ENCODE measurements around the gene IL10RB. TPM values are rescaled to one million over a fixed set of nuclear protein-coding genes. Genes with fewer than 3 reads are reported as not detected.

The IL10RB gene
- total RNA-seq, 4 donors from 2014 or later, result 16.9 to 31.0 (median 20.6) TPM

DNA sequence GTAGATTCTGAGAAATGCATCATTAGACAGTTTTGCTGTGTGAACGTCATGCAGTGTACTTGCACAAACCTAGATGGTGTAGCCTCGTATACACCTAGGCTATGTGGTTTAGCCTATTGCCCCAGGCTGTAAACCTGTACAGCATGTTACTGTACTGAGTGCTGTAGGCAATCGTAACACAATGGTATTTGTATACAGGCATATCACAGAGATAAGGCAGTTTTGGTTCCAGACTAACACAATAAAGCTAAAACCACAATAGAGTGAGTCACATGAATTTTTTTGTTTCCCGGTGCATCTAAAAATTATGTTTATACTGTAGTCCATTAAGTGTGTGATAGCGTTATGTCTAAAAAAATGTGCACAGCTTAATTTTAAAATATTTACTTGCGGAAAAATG lies 6.9 kb downstream of the IL10RB start:
- Histone ChIP-seq H3K9me3 (no peaks in the 10 kb centered on the region), H3K4me3 (no peak overlapping the region), H3K36me3 (peaks cover 6 to 89% (median 36%) of the 10 kb centered on the region in 4 donors), H3K4me1 (peaks cover 0 to 1% (median under 1%) of the 10 kb centered on the region in 4 donors), H3K27me3 (no peaks in the 10 kb centered on the region), H3K27ac (replicated peaks in 1 of 4) (no peak overlapping the region)
- DNase-seq (ENCODE audit: extremely low spot score), result no peak
- TF ChIP-seq EP300 (IDR thresholded peaks at IDR 0.05), result no peak
- TF ChIP-seq POLR2AphosphoS5 (IDR thresholded peaks at IDR 0.05), result no peak
- no peak for TF ChIP-seq POLR2A (IDR thresholded peaks at IDR 0.05; ENCODE audit: low read depth)
- no peak for TF ChIP-seq CTCF (IDR thresholded peaks at IDR 0.05)
- intact Hi-C loops (cut with DNase I), result no loop called here
- WGBS, result 96% methylated on average over 6 of the region's 6 CpGs

DNA sequence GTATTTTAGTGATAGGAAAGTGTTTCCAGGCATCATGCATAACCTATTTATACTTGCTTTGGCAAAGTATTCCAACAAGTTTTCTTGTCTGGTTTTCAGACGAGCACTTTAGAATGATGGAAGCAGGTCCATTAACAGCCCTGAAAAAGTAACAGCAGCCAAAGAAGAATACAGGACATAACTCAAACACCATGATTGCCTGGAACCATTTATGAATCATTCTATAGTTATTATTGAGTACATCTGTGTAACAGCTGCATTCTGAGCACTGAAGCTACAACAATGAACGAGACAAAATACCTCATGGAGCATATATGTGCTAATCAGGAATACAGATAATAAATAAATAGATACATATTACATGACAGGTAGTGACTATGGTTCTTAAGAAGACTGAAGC lies 12.6 kb downstream of the IL10RB start:
- Histone ChIP-seq H3K9me3 (no peaks in the 10 kb centered on the region), H3K36me3 (peaks cover 18 to 86% (median 58%) of the 10 kb centered on the region in 4 donors), H3K4me3 (no peak overlapping the region), H3K4me1 (no peaks in the 10 kb centered on the region), H3K27me3 (no peaks in the 10 kb centered on the region), H3K27ac (replicated peaks in 1 of 4) (no peak overlapping the region)
- DNase-seq (ENCODE audit: extremely low spot score), result no peak
- 92% methylated on average over 2 of the region's 2 CpGs for WGBS
- TF ChIP-seq EP300 (IDR thresholded peaks at IDR 0.05) (no peak), POLR2AphosphoS5 (IDR thresholded peaks at IDR 0.05) (no peak), CTCF (IDR thresholded peaks at IDR 0.05) (no peak), POLR2A (IDR thresholded peaks at IDR 0.05; ENCODE audit: low read depth) (no peak)
- intact Hi-C loops (cut with DNase I), result no loop called here

DNA sequence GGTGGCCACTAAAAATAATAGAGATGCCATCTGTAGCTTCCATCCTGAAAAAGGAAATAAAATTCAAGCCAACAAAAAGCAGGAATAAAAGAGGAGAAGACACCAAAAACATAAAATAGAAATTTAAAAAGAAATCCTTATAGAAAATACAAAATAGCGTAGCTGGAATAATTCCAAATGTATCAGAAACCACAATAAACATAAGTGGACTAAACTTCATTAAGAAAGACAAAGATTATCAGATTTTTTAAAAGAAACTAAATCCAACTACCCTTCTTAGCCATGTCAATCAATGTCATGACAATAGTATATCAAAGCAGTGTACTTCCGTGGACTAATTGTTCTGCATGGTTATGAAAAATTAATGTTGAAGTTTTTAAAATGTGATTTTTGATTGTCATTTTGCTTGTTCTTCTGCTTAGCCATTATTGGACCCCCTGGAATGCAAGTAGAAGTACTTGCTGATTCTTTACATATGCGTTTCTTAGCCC lies 13.2 kb downstream of the IL10RB start:
- no peak overlapping the region for H3K27ac ChIP-seq (replicated peaks in 1 of 4)
- TF ChIP-seq CTCF (IDR thresholded peaks at IDR 0.05) (no peak), POLR2A (IDR thresholded peaks at IDR 0.05; ENCODE audit: low read depth) (no peak), EP300 (IDR thresholded peaks at IDR 0.05) (no peak), POLR2AphosphoS5 (IDR thresholded peaks at IDR 0.05) (no peak)
- intact Hi-C loops (cut with DNase I), result no loop called here

GRCh38 chr21:33281096-33281652 lies 15.0 kb downstream of the IL10RB start:
- DNase-seq (ENCODE audit: extremely low spot score), result no peak
- WGBS, result 94% methylated on average over 6 of the region's 6 CpGs
- no peak overlapping the region for H3K4me3 ChIP-seq
- H3K4me1 ChIP-seq, result peaks cover 3 to 7% (median 6%) of the 10 kb centered on the region in 4 donors
- H3K9me3 ChIP-seq, result no peaks in the 10 kb centered on the region
- H3K27ac ChIP-seq (replicated peaks in 1 of 4), result no peak overlapping the region
- intact Hi-C loops (cut with DNase I), result no loop called here
- H3K36me3 ChIP-seq, result peaks cover 22 to 90% (median 60%) of the 10 kb centered on the region in 4 donors
- no peaks in the 10 kb centered on the region for H3K27me3 ChIP-seq
- TF ChIP-seq CTCF (IDR thresholded peaks at IDR 0.05), result no peak

More for the DNA sequence above, 13.2 kb downstream of the IL10RB start:
- no peaks in the 10 kb centered on the region for H3K27me3 ChIP-seq
- no peak overlapping the region for H3K4me3 ChIP-seq
- H3K4me1 ChIP-seq, result no peaks in the 10 kb centered on the region
- DNase-seq (ENCODE audit: extremely low spot score), result no peak
- no peaks in the 10 kb centered on the region for H3K9me3 ChIP-seq
- WGBS, result 97% methylated on average over 3 of the region's 3 CpGs
- H3K36me3 ChIP-seq, result peaks cover 18 to 87% (median 62%) of the 10 kb centered on the region in 4 donors

DNA sequence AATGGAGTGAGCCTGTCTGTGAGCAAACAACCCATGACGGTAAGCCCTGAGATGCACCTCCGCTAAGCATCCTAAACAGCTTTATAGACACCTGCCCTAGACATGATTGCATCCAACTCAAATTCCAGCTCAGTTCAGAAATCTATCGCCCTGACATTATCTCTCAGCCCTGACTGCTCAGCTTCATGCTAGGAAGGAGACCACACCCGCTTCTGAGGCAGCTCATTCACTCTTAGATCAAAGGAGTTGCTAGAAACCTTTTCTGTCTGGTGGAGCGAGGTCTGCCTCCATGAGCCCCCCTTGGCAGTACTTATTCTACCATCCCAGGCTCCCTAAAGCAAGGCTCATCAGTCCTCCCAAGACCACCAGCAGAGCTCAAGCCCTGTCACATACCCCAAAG lies 17.0 kb downstream of the IL10RB start:
- TF ChIP-seq EP300 (IDR thresholded peaks at IDR 0.05) (no peak), POLR2AphosphoS5 (IDR thresholded peaks at IDR 0.05) (no peak), POLR2A (IDR thresholded peaks at IDR 0.05; ENCODE audit: low read depth) (no peak), CTCF (IDR thresholded peaks at IDR 0.05) (no peak)
- Histone ChIP-seq H3K4me1 (peaks cover 17 to 21% (median 20%) of the 10 kb centered on the region in 4 donors), H3K36me3 (peaks cover 16 to 82% (median 59%) of the 10 kb centered on the region in 4 donors), H3K9me3 (no peaks in the 10 kb centered on the region), H3K27ac (replicated peaks in 1 of 4) (no peak overlapping the region), H3K27me3 (no peaks in the 10 kb centered on the region), H3K4me3 (no peak overlapping the region)
- WGBS, result 89% methylated on average over 5 of the region's 5 CpGs
- no peak for DNase-seq (ENCODE audit: extremely low spot score)
- intact Hi-C loops (cut with DNase I), result no loop called here

Measured in esophagus muscularis mucosa (tissue), 4 donors.